Posterior vena cava (tissue), 2 donors: ENCODE data around the gene DSCAML1. TPM values are rescaled to one million over a fixed set of nuclear protein-coding genes. Genes with fewer than 3 reads are reported as not detected.

Experiments used
- DNase-seq: peaks from one replicate; pipeline ENCODE4 v3.0.0-alpha.2; 2020; ENCODE audit warnings: low spot score
- intact Hi-C, 2 donors: fragments of 100-400 bp; cut with DNase I; formaldehyde crosslinking; loops; one replicate each; pipeline versions ENCODE4 v1.14.1 to v1.14.2; 2022 to 2023
- total RNA-seq, 2 donors: library from RNA; stranded (reverse); fragmentation: NEBNext Ultra II Directional; extraction: Animal tissue kit (Norgen Biotek cat#: 25700); gene quantifications; one replicate each; pipeline ENCODE4 v1.2.1, GENCODE V29; 2021
- donor health status: DM: yes; HTN: yes; CAD: no.
- donor health status: DM: yes; HTN: yes; CAD: no.

DSCAML1 gene
- total RNA-seq, 2 donors from 2014 or later: 1.2 to 1.5 TPM

- peak; percentile 64 for DNase-seq
- intact Hi-C loops: no loop called here
These were observed 79.3 kb downstream of the DSCAML1 start for GRCh38 chr11:117717485-117718314.

GRCh38 chr11:117716521-117717440, 80.2 kb downstream of the DSCAML1 start:
- intact Hi-C loops: no loop called here

DNA sequence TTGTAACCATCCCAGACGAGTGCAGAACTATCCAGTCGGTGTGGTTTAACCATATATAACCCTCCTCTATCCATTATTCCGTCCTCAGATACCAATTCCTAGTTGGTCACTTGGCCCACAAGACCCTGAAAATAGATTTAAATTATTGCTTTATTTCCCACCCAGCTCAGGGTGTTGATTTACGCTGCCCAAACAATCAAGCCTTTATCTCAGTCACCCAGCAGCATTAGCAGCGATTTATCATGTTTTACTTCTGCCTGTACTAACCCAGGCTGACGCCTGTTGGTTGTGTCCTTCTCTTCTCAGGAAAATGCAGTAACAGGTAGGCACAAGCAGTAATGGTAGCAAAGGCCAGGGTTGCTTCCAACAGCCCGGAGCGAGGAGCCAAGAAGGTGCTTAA, 81.2 kb downstream of the DSCAML1 start:
- peak; percentile 47 for DNase-seq
- intact Hi-C loops: no loop called here

More at GRCh38 chr11:117716521-117717440, 80.2 kb downstream of the DSCAML1 start:
- peak; percentile 53 for DNase-seq

GRCh38 chr11:117713538-117713991, 83.5 kb downstream of the DSCAML1 start:
- peak; percentile 30 for DNase-seq
- intact Hi-C loops: no loop called here

DNA sequence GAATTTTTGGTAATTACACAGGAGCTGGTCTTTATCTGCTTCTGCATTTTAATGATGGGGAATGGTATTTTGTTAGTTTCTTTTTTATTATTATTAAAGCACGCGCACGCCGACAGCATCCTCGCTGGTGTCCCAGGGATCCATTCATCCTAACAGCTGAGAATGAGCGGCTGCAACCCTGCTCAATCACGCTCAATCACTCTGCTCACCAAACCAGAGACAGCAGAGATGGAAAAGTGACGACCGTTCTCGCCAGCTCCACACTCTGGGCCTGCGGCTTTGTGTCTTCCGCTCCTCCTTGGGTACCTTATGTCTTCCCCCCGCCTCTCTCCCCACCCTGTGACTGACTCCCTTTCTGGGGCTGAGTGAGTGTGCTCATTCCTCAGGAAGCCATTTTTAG, 84.5 kb downstream of the DSCAML1 start:
- intact Hi-C loops: no loop called here
- peak; percentile 34 for DNase-seq

- intact Hi-C loops: no loop called here
- DNase-seq: no peak
These were observed 85.7 kb downstream of the DSCAML1 start for GRCh38 chr11:117711331-117711730.

- DNase-seq: no peak
- intact Hi-C loops: no loop called here
These were observed 86.8 kb downstream of the DSCAML1 start for GRCh38 chr11:117710211-117710610.

GRCh38 chr11:117706322-117706814, 90.6 kb downstream of the DSCAML1 start:
- intact Hi-C loops: no loop called here

DNA sequence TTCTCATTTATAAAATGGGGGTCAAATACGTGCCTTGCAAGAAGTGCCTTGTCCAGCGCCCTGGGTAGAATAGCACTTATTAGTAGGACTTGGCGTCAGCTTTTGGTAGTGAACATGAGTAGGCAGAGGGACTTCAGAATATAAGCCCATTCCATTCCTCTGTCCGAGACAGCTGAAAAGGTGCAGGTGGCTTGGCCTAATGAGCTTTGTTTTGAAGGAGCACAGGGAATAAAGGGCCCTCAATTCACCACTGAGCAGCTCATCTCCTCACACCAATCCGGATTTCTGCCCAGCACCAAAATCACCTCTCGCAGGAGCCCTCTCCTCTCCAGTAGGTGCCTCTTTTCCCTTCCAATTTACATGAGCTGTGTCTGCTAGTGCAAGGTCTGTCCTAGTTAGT, 91.2 kb downstream of the DSCAML1 start:
- intact Hi-C loops: no loop called here
- no peak for DNase-seq

More at GRCh38 chr11:117706322-117706814, 90.6 kb downstream of the DSCAML1 start:
- DNase-seq: peak; percentile 25

- intact Hi-C loops: no loop called here
- DNase-seq: peak; percentile 45
These were observed 92.5 kb downstream of the DSCAML1 start for GRCh38 chr11:117704395-117705100.

- intact Hi-C loops: no loop called here
- peak; percentile 22 for DNase-seq
These were observed 93.9 kb downstream of the DSCAML1 start for GRCh38 chr11:117702946-117703598.

- DNase-seq: peak; percentile 68
- intact Hi-C loops: no loop called here
These were observed 95.2 kb downstream of the DSCAML1 start for GRCh38 chr11:117701781-117702180.

- DNase-seq: peak; percentile 57
- intact Hi-C loops: no loop called here
These were observed 96.5 kb downstream of the DSCAML1 start for GRCh38 chr11:117700551-117700950.

- intact Hi-C loops: loop anchor here in 1 of 2 donors (1.0 kb wide), 1 partner anchor 14 kb away; no protein-coding TSS in a partner anchor
- no peak for DNase-seq
These were observed 99.7 kb downstream of the DSCAML1 start for GRCh38 chr11:117697319-117697718.

- no peak for DNase-seq
- intact Hi-C loops: no loop called here
These were observed 100.5 kb downstream of the DSCAML1 start for GRCh38 chr11:117696540-117696939.

DNA sequence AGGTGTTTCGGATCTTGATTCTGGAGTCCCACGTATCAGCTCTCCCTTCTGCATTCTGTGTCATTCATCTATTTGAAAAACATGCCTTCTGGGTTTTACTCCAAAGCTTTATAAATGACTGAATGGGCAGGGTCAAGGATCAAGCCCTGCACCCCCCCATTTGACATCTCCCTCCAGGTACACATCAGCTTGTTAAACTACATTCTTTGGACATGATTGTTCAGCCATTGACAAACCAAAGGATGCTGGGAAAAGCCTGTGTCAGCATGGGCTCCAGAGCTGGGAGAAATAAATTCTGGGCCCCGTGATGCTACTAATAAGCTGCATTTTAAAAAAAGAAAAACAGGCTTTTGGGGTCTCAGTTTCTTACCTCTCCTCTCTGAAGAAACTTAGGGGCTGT, 103.7 kb downstream of the DSCAML1 start:
- intact Hi-C loops: no loop called here
- no peak for DNase-seq

DNA sequence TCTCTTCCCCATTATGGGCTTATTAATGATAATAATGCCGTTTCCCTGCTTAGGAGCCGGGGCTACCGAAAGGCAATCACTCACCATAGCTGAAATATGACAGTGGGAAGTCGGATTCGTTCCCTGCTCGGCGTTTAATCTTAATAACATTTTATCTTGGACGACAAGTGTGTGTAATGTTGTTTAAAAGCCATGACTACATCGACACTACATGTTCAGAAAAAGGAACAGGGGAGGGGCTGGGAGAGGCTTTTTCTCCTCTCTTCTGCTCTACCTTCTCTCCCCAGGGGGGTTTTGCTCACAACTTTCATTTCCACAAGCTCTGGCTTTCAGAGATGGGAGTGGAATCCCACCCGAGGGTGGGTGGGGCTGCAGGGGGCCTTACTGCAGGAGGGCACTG, 105.5 kb downstream of the DSCAML1 start:
- DNase-seq: no peak
- intact Hi-C loops: no loop called here

- DNase-seq: no peak
- intact Hi-C loops: no loop called here
These were observed 105.8 kb downstream of the DSCAML1 start for GRCh38 chr11:117691218-117691514.
